NCI-H1417 treated with DMSO at 0.1 percent for 48 hours (cell line): ENCODE measurements around the gene WASL.
"Not testable (repeated sequence)": the region's sequence is repeated elsewhere in the genome, so short reads cannot be mapped to it uniquely, and the experiment has no call there.

ENCODE experiments used
- DNase-seq: peaks from one replicate; lab custom pipeline; 2025; lab: John Stamatoyannopoulos, UW

The WASL gene

GRCh38 chr7:123658023-123658422 lies 90.8 kb downstream of the WASL start:
- no peak for DNase-seq

DNA sequence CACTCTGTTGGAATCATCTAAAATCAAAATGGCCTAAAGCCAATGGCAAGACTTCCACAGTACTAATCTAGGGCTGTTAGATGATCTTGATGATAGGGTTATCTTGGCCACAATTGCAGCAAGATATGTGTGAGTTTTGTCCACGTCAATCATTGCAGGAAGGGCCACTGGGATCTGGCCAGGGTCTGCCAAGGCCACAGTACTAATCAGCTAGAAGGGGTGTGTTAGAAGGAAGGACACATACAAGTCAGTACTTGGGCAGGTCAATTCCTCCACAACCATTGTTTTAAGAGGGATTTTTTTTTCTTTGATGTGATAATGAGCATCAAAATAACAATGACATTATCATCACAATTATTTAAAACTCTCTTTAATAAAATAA lies 91.5 kb downstream of the WASL start:
- no peak for DNase-seq

DNA sequence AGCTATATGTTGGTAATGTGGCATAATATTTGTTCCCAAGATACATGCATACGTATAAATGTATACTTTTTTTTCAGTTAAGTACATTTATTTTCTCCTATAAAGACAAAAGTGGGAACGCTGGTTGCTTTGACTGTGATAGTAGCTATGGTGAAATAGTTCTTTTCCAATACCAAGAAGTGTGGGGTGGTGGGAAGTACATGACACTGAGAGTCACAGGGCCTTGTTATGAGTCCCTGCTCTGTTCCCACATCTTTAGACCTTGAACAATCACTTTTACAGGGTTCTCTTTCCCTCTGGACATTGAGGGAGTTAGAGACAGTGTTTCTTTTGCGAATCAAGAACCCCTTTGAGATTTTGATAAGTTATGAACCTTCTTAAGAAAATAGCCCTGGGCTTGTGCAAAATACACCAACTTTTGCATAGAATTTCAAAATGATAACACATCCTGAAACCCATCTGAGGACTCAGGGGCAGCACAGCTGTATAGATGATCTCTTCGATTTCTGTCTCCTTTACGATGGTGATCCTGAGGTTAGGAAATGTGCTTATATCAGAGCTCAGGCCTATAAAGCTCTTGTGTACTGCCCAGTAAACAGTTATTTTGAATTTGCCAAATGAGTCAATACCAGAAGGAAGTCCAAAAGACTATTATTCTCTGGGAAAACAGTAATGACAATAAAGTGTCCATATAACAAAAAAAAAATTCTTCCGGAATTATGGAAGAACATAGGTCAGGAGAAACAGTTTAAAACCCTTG lies 92.1 kb downstream of the WASL start:
- no peak for DNase-seq

DNA sequence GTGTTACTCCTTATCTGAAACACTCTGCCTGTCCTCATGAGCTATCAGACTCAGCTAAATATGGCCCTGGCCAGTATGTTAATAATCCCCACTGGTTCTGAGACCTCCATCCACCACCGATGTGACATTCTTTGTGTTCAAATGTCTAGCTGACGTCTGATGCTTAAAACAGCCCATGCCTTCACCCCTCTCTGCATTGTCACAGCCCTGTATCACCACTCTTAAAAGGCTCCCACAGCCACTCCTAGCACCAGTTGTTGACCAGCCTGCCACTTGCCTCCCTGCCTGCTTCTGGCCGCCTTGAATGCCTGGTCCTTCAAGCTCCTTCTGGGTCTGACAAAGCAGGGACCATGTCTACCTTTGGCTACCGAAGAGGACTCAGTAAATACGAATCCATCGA lies 93.2 kb downstream of the WASL start, which contains the start of gene LMOD2:
Gene LMOD2, plus strand, starts transcription at position 253 of the 400 bp plus-strand sequence. Its CDS starts 98 bp downstream, at position 351.
- DNase-seq = no peak

- DNase-seq = no peak
Observed at GRCh38 chr7:123653162-123653561, 95.6 kb downstream of the WASL start.

- DNase-seq = no peak
Observed at GRCh38 chr7:123652406-123652805, 96.4 kb downstream of the WASL start.

DNA sequence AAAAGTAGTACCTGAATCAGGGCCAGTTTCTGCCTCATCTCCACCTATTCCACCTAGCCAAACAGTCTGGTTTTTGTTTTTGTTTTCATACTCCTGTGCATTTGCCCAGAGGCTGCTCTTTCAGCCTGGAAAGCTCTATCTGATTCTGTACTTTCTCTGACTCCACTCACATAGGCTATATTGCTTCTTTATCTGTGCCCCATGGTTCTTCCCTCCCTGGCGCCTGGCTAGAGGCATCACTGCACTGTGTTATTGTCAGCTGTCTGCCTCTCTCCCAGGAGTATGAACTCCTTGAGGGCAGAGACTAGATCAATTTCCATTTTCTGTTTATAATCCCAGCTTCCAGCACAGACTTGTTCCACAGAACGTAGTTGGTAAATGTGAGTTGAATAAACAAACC lies 98.2 kb downstream of the WASL start:
- no peak for DNase-seq

- DNase-seq = no peak
Observed at GRCh38 chr7:123649964-123650363, 98.8 kb downstream of the WASL start.

DNA sequence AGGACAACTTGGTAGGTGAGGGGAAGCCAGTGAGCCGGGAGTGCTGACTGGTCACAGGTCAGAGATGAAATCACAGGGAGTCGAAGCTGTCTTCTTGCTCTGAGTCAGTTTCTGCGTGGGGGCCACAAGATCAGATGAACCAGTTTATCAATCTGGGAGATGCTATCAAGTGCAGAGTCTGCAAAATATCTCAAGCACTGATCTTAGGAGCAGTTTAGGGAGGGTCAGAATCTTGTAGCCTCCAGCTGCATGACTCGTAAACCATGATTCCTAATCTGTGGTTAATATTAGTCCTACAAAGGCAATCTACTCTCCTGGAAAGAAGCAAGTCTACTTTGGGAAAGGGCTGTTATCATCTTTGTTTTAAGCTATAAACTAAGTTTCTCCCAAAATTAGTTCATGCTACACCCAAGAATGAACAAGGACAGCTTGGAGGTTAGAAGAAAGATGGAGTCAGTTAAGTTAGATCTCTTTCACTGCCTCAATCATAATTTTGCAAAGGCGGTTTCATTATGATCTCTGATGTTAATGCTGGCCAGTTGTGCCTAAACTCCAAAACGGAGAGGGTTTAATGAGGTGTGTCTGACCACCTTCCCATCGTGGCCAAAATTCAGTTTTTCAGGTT lies 101.6 kb downstream of the WASL start:
- no peak for DNase-seq

GRCh38 chr7:123645516-123645915 lies 103.3 kb downstream of the WASL start:
- DNase-seq = no peak

DNA sequence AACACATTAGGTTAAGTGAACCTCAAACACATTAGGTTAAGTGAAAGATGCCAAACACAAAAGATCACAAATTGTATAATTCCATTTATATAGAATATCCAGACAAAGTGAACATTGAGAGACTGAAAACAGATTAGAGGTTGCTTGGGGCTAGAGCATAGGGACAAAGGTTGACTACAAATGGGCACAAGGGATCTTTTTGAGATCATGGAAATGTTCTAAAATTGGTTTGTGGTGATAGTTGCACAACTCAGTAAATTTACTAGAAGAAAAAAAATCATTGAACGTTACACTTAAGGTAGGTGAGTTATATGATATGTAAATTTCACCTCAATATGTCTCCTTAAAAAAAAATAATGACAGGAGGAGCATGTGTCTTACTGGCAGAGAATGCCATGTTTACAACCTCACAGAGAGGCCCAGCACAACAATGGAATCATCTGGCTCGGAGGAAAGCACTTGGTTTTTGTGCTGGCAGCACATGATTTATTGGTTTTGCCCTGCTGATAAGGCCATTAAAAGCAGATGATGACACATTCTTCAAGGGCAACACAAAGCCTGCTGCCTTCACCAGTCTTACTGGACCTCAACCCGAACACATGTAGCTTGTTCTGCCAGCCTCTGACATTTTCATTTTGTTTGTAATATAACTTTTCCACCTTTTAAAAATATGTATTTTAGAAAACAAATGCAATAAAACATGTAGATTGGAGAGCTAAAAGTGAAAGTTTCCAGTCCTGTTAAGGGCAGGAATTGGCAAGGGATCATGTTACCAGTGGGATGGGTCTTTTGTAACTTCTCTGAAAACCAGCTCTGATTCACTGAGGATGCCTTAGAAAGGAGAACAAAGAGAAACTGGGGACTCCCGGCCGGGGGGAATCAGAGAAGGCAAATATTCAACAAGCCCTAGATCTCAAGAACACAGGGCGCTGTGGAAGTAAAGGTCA lies 105.0 kb downstream of the WASL start:
- peak; percentile 67 for DNase-seq

- DNase-seq = no peak
Observed at GRCh38 chr7:123641901-123642300, 106.9 kb downstream of the WASL start.

GRCh38 chr7:123640583-123640982 lies 108.2 kb downstream of the WASL start:
- DNase-seq = no peak

DNA sequence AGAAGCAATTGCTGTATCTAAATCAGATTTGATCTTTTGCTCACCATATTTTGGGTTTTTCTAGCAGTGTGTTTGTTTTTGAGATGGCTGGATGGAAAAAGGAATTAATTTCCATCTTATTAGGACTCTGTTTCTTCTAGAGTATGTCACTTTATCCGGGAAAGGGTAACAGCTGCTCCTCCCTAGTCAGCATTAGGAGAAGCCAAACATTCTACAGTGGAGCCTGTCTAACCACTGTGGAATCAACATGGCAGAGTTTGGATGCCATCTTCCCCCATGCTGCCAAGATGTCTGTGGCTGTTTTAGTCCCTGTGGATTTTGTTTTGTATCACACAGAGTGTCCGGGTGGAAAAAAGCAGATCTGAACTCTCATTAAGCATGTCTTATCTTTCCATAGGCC lies 109.2 kb downstream of the WASL start:
- no peak for DNase-seq

DNA sequence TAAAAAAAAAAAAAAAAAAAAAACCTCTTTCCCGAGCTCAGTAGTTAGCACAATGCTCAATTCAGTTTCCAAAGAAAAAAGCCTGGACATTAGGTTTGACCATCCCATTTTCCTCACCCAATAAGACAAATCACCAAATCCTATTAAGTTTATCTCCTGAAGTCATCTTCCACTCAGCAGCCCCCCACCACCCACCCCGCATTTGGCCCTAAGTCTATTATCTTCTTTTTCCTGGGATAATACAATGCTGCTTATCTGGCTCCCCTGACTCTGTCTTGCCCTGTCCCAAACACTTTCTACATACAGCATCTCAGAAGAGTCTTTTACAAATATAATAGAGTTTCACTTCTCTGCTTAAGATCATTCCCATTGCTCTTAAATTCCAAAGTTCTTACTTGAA lies 110.9 kb downstream of the WASL start:
- no peak for DNase-seq

- no peak for DNase-seq
Observed at GRCh38 chr7:123637203-123637602, 111.6 kb downstream of the WASL start.

DNA sequence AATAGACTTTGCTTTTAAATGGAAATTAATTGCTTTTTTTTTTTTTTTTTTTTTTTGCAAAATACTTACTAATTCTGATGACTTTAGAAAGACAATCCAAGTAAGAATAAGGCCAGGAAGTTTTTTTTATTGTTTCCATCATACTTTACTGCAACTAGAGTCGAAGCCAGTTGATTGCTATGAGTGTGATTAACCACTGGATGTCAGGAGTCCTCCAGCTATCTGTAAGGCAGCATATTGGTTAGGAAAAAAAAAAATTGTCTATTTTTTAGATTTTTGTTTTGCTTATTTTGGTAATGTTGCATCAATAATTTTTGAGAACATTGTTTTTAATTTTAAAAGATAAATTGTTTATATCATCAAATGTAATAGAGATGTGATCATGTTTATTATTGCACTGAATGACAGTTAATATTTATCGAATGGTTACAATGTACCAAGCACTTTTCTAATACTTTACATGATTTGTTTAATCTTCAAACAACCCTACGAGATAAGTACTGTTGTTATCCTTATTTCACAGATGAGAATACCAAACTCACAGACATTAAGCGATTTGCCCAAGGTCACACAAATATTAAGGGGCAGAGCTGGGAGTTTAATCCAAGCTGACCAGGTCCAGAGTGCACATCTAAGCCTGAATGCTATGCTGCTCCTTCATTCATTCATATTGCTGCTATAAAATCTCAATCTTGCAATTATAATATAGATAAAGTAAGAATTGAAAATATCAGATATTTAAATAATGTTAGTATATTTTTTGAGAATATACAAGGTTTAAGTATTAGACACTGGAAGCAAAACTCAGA lies 113.0 kb downstream of the WASL start:
- DNase-seq = no peak

- DNase-seq = not testable (repeated sequence)
Observed at GRCh38 chr7:123634011-123634573, 114.7 kb downstream of the WASL start.

DNA sequence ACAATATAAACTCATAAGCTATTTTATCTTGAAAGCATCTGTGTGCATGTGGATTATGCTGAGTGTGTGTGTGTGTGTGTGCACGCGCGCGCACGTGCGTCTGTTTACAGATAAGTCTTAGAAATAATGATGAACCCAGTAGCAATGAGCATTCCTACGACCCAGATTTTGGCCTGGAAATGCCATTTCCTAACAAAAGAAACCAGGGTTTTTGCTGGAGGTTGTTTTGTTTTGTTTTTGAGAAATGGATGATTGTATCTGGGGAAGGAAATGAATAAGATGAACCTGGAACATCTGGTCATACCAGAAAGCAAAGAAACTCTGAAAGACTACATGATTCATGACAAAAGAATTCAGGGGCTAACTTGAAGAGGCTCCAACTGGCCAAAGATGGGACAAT lies 115.2 kb downstream of the WASL start:
- DNase-seq = no peak

DNA sequence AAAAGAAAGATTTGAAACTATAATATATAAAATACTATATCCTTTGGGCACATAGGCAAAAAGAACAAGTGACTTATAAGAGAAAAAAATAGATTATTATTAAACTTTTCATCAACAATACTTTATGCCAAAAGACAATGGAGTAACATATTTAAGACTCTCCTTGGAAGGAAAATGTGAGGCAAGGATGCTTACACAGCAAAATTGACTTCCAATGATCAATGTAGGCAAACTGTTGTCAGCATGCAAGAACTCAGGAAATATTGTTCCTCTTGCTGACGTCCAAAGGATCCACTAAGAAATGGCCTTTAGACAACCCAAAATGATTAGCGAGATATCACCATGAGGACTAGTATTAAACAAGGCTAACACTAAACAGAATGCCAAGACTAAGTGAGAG lies 116.0 kb downstream of the WASL start:
- no peak for DNase-seq
